ENCODE measurements around the gene PLAAT5.
"Not testable (repeated sequence)": the region's sequence is repeated elsewhere in the genome, so short reads cannot be mapped to it uniquely, and the experiment has no call there.

Gene PLAAT5

DNA sequence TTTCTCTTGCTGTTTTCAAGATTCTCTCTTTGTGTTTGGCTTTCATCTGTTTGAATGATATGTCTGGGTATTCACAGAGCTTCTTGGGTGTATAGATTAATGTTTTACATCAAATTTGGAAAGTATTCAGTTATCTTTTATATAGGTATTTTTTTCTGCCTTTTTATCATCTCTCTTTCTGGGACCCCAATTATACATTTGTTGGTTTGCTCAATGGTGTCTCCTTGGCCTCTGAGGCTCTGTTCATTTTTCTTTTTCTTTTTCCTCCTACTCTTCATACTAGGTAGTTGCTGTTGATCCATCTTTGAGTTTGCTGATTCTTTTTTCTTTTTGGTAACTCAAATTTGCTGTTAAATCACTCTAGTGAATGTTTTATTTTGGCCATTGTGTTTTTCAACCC is 14.3 kb downstream of the PLAAT5 start:
- no peak for DNase-seq

DNA sequence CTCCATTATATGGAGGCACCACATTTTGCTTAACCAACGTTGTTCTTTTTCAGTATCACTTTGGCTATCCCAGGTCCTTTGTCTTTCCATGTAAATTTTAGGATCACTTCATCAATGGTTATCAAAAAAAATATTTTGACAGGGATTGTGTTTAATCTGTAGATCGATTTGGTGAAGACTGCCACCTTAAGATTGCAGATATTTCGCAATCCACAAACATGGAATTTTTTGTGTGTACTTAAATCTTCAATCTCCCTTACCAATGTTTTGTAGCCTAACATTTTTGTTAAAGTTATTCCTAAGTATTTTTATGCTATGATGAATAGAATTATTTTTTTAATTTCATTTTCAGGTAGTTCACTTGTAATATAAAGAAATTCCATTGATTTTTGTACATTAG is 18.6 kb downstream of the PLAAT5 start:
- no peak for DNase-seq

DNA sequence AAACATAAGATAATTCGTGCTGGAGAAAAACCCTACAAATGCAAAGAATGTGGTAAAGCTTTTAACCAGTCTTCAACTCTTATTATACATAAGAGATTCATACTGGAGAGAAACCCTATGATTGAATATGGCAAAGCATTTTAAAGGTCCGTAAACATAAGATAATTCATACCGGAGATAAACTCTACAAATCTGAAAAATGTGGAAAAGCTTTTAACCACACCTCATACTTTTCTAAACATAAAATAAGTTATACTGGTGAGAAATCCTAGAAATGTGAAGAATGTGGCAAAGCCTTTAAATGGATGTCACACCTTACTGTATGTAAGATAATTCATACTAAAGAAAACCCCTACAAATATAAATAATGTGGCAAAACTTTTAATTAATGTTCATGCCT is 20.7 kb downstream of the PLAAT5 start:
- DNase-seq, result no peak

DNA sequence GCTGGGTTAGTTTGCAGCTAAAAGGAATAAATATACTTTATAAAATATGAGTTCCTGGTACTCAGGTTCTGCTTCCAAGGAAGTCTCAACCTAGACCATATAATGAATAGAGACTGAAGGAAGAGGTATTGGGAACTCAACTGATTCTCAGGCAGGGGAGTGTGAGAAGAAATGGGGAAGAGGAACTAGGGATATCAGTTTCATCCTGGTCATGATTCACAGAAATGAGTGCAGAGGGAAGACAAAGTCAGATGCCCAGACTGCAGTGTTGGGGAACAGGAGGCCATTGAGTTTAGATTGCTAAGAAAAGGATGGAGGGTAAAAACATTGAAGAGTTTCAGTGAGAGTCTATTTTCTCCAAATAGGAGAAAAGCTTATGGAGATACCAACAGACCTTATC is 28.8 kb downstream of the PLAAT5 start:
- no peak for DNase-seq

DNA sequence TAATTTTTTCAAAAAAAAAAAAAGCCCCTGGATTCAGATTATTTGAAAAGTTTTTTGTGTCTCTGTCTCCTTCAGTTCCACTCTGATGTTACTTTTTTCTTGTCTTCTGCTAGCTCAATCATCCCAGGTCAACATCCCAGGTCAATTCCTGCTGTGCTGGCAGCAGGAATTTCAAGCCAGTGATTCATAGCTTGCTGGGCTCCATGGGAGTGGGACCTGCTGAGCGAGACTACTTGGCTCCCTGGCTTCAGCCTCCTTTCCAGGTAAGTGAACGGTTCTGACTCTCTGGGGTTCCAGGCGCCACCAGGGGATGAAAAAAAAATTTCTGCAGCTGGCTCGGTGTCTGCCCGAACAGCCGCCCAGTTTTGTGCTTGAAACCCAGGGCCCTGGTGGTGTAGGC is 31.4 kb downstream of the PLAAT5 start:
- DNase-seq, result no peak

DNA sequence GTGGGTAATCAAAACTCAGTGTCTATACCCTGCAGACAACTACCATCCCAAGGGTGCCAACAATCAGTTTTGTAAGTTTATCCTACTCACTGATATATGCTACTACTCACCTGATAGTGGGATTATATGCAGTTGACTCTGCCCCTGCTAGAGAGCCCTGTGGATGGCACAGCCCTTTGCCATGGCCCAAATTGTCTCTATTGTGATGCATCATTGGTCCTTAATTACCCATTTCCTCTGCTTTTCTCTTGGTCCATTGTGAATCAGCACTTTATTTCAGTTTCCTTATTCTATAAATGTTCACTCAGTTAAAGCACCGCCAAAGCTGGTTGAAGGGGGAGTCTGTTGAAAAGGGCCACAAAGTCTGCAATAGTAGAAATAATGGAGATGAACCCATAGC is 42.3 kb downstream of the PLAAT5 start:
- DNase-seq, result no peak

DNA sequence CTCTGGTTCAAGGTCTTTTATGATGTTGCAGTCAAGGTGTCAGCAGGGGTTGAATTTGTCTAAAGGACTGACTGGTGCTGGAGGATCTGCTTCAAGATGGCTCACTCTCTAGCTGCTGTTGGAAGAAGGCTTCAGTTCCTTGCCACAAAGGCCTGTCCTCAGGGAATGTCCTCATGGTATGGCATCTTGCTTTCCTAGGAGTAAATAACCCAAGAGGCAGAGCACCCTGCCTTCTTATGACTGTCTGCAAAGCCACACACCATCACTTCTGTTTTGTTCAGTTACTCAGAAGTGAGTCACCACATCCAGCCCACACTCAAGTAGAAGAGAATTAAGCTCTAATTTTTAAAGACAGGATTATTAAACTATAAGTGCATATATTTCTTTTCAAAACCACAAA is 45.2 kb downstream of the PLAAT5 start:
- DNase-seq, result no peak

DNA sequence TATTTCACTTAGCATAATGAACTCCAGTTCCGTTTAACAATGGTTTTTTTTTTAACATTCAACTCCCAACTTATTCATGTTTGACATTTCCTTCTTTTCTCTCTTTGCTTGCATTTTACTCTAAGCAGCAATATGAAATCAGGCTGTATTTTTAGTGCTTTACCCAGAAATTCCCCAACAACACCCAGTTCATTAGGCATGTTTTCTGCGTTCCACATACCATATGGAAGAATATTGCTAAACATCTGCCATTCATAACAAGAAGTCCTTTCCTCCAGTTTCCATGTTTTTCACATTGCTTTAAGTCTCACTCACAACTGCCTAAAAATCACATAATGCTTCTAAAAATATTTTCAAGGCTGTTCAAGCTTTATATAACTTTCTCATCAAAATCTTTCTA is 45.8 kb downstream of the PLAAT5 start:
- DNase-seq, result no peak

DNA sequence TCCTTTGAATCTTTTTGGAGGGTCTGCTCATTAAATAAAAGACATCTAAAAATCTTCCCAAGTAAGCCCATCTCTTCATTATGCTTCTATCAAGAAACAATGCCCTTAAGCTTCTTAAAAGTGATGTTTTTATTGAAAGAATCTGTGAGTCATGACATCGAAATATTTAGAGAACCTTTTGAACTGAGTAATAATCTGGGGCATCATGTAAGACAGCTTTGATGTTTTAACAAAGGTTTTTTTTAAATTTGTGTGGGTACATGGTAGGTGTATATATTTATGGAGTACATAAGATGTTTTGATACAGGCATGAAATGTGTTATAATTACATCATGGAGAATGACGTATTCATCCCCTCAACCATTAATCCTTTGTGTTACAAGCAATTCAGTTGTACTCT is 46.8 kb downstream of the PLAAT5 start:
- no peak for DNase-seq

DNA sequence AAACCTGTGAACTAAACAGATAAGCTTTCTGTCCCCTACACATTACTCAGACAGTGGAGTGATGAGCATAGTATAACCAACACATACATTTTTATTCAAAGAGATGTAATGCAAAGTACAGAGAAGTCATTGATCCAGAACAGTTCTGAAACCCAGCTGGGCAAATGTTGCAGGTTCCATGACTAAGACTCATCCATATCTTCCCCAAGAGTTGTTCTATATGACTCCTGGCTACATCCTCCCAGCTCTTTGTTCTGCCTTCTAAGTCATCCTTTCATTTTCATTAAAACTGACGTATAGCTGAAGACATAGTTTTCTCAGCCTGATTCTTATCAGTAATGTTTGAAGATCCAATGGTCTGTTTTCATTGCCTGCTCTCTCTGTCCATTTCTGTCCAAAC is 47.3 kb downstream of the PLAAT5 start:
- DNase-seq, result no peak

DNA sequence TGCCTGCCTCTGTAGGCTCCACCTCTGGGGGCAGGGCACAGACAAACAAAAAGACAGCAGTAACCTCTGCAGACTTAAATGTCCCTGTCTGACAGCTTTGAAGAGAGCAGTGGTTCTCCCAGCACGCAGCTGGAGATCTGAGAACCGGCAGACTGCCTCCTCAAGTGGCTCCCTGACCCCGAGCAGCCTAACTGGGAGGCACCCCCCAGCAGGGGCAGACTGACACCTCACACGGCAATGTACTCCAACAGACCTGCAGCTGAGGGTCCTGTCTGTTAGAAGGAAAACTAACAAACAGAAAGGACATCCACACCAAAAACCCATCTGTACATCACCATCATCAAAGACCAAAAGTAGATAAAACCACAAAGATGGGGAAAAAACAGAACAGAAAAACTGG is 55.1 kb downstream of the PLAAT5 start:
- not testable (repeated sequence) for DNase-seq

DNA sequence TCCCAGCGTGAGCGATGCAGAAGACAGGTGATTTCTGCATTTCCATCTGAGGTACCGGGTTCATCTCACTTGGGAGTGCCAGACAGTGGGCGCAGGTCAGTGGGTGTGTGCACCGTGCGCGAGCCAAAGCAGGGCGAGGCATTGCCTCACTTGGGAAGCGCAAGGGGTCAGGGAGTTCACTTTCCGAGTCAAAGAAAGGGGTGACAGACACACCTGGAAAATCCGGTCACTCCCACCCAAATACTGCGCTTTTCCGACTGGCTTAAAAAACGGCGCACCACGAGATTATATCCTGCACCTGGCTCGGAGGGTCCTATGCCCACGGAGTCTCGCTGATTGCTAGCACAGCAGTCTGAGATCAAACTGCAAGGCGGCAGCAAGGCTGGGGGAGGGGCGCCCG is 55.6 kb downstream of the PLAAT5 start:
- DNase-seq, result not testable (repeated sequence)

DNA sequence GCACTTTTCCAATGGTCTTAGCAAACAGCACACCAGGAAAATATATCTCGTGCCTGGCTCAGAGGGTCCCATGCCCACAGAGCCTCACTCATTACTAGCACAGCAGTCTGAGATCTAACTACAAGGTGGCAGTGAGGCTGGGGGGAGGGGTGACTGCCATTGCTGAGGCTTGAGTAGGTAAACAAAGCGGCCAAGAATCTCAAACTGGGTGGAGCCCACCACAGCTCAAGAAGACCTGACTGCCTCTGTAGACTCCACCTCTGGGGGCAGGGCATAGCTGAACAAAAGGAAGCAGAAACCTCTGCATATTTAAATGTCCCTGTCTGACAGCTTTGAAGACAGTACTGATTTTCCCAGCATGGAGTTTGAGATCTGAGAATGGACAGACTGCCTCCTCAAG is 60.2 kb downstream of the PLAAT5 start:
- not testable (repeated sequence) for DNase-seq

DNA sequence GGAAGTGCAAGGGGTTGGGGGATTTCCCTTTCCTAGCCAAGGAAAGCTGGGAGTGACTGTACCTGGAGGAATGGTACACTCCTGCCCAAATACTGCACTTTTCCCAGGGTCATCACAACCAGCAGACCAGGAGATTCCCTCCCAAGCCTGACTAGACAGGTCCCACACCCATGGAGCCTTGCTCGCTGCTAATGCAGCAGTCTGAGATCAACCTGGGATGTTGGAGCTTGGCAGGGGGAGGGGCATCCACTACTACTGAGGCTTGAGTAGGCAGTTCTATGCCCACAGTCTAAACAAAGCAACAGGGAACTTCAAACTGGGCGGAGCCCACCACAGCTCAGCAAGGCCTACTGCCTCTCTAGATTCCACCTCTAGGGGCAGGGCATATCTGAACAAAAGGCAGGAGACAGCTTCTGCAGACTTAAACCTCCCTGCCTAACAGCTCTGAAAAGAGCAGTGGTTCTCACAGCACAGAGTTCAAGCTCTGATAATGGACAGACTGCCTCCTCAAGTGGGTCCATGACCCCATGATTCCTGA is 62.9 kb downstream of the PLAAT5 start:
- no peak for DNase-seq

DNA sequence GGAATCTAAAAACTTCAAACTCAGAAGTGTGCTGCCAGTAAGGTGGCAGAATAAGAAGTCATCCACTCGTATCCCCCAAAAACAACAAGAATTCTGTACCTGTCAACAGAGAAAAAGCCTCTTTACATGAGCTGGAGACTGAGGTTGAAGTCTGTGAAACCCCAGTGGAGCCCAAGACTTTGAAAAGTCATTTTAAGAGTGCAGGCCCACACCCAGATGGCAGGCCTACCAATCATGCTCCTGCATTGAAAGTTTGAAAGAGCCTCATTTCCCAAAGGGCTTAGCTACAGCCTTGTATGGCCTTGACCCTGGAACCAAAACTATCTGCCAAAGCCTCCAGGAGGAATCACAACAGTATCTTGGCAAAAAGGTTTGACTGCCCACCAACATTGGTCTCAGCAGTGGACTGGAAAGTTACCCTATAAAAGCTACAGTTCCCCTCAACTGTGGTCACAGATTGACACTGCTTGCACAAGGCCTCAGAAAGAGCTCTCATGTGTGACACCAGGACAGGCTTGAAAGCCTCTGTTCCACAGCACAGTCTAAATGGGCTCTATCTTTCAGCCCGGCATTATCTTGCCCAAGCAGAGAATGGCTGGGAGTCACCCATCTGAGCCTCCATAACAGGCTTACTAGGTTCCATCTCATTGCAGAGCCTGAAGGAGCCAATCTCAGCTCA is 73.7 kb downstream of the PLAAT5 start:
- DNase-seq, result no peak
